ENCODE measurements around the gene PACS1. TPM values are rescaled to one million over a fixed set of nuclear protein-coding genes. Genes with fewer than 3 reads are reported as not detected.
A peak's percentile ranks its signal among the peaks of the same experiment; 100 is the strongest.

PACS1 gene
- total RNA-seq, 1 experiment from 2014 or later, result 47.9 TPM

DNA sequence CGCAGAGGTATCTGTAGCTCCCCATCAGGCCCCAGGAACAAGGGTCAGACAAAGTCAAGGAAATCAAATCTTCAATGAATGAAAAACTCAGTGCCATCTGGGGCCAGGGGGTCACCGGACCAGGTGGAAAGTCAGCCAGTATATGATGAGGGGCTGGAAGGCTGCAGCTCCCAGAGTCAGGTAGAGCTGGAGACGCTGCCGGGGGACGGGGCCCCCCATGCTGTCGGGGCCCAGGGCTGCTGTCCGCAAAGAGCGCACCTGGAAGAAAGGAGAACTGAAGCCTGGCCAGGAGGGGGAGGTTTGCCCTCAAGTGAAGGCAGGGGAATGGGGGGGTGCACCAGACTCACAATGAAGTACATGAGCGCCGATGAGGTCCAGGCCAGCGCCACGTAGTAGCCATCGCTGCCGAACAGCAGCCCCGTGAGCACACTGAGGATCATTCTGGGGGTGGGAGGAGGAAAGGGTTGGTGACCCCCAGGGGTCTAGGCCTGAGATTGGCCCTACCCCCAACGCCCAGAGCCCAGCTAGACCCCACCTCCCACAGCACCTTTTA lies 214.5 kb downstream of the PACS1 start:
- Mint-ChIP-seq H3K27ac (ENCODE audit: unreplicated experiment) (no peak overlapping the region), H3K27me3 (ENCODE audit: unreplicated experiment) (peaks cover 17% of the 10 kb centered on the region), H3K36me3 (ENCODE audit: insufficient read depth, unreplicated experiment) (peaks cover 61% of the 10 kb centered on the region), H3K4me1 (ENCODE audit: low read depth, unreplicated experiment) (peaks cover 15% of the 10 kb centered on the region), H3K4me3 (ENCODE audit: low read depth, unreplicated experiment) (no peak overlapping the region), H3K9me3 (ENCODE audit: low read depth, unreplicated experiment) (no peaks in the 10 kb centered on the region)
- TF ChIP-seq, protein P1, sequence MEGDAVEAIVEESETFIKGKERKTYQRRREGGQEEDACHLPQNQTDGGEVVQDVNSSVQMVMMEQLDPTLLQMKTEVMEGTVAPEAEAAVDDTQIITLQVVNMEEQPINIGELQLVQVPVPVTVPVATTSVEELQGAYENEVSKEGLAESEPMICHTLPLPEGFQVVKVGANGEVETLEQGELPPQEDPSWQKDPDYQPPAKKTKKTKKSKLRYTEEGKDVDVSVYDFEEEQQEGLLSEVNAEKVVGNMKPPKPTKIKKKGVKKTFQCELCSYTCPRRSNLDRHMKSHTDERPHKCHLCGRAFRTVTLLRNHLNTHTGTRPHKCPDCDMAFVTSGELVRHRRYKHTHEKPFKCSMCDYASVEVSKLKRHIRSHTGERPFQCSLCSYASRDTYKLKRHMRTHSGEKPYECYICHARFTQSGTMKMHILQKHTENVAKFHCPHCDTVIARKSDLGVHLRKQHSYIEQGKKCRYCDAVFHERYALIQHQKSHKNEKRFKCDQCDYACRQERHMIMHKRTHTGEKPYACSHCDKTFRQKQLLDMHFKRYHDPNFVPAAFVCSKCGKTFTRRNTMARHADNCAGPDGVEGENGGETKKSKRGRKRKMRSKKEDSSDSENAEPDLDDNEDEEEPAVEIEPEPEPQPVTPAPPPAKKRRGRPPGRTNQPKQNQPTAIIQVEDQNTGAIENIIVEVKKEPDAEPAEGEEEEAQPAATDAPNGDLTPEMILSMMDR (IDR thresholded peaks at IDR 0.05; ENCODE audit: unreplicated experiment), result no peak
- intact Hi-C loops (cut with micrococcal nuclease; ENCODE audit: unreplicated experiment), result no loop called here
- no TSS peak for BruUV-seq (replicated peaks)
- CTCF ChIA-PET, result interaction anchor here (0.5 to 0.7 kb wide), 2 partner anchors 30 to 375 kb away, joined by 3 to 10 read pairs; no protein-coding TSS in a partner anchor
- DNase-seq, result no peak

DNA sequence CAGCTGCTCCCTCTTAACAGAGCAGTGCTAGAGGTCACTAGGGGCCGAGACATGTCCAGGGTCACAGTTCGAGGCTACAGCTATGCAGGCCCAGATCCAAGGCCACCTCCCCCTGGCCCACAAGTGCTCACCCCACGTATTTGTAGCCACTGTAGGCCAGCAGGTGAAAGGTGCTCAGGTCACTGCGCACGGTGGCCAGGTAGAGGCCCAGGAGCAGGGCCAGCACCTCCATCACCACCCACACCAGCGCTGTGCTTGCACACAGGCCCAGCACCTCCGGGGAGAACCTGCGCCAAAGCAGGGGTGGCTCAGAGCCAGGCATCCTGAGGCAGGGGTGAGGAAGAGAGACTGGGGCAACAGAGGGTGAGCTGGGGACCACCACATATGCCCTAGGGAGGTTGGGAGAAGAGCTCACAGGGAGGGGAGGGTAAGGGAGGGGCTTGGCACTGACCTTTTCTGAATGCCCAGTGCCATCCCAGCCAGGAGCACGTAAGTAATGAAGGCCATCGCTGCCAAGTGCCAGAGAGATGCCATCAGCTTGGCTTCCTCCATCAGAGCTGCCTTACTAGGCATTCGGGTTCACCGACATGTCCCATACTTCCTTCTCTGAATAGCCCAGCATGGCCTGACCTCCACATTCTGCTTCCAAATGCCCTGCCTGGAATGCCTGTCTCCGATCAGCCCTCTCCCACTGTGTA lies 215.3 kb downstream of the PACS1 start:
- CTCF ChIA-PET, result no interaction called here
- Mint-ChIP-seq H3K4me3 (ENCODE audit: low read depth, unreplicated experiment) (no peak overlapping the region), H3K27ac (ENCODE audit: unreplicated experiment) (no peak overlapping the region), H3K36me3 (ENCODE audit: insufficient read depth, unreplicated experiment) (peaks cover 66% of the 10 kb centered on the region), H3K9me3 (ENCODE audit: low read depth, unreplicated experiment) (no peaks in the 10 kb centered on the region), H3K27me3 (ENCODE audit: unreplicated experiment) (peaks cover 13% of the 10 kb centered on the region), H3K4me1 (ENCODE audit: low read depth, unreplicated experiment) (peaks cover 23% of the 10 kb centered on the region)
- no peak for DNase-seq
- intact Hi-C loops (cut with micrococcal nuclease; ENCODE audit: unreplicated experiment), result no loop called here
- no TSS peak for BruUV-seq (replicated peaks)
- TF ChIP-seq, protein P1 (IDR thresholded peaks at IDR 0.05; ENCODE audit: unreplicated experiment), result no peak

DNA sequence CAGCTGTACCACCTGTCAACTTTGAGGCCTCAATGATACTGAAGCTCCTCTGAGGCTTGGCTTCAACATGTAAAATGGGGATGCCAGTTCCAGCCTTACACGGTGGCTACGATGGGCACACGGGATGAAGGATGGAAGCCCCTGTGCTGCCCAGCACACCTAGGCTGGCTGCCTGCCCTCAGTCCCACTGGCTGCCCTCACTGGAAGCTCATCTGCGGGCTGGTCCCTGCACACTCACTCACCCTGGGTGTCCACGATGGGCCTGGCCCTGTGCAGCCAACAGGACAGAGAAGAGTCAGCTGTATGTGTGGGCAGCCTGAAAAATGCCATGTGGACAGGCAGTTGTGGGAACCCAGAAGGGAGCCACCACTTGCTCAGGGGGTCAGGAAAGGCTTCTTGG lies 216.6 kb downstream of the PACS1 start:
- peaks cover 13% of the 10 kb centered on the region for H3K27me3 Mint-ChIP-seq (ENCODE audit: unreplicated experiment)

DNA sequence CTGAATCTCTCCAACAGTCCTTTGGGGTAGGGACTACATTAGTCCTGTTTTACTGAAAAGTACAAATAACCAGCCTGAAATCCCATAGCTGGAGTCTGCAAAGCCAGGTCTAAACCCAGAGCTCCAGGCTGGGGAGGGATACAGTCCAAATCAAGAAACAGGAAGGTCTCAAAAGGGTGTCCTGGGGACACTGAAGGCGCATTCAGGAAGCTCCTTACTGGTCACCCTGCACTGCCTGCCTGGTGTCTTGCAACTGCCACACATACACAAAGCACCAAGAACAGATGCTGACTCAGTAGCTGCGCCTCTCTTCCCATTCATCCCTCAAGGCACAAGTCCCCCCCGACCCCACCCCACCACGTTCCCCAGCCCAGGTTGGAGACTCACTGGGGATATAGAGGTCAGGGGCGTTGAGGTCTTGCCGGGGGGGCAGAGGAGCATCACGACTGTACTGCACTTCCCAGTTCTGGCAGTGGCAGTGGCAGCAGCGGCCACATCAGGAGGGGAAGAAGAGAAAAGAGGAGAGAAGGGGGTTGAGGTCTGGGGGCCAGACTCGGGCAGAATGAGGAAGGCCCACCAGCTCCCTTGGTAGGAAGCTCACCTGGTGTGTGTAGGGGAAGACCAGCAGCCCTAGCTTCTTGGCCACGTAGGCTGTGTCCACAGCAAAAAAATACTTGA lies 217.3 kb downstream of the PACS1 start:
- Mint-ChIP-seq H3K27me3 (ENCODE audit: unreplicated experiment) (peaks cover 16% of the 10 kb centered on the region), H3K9me3 (ENCODE audit: low read depth, unreplicated experiment) (no peaks in the 10 kb centered on the region), H3K36me3 (ENCODE audit: insufficient read depth, unreplicated experiment) (peaks cover 48% of the 10 kb centered on the region), H3K4me1 (ENCODE audit: low read depth, unreplicated experiment) (peaks cover 17% of the 10 kb centered on the region), H3K4me3 (ENCODE audit: low read depth, unreplicated experiment) (peak overlapping the region; percentile 80), H3K27ac (ENCODE audit: unreplicated experiment) (peak overlapping the region; percentile 50)
- DNase-seq, result no peak
- TF ChIP-seq, protein P1 (IDR thresholded peaks at IDR 0.05; ENCODE audit: unreplicated experiment), result no peak
- CTCF ChIA-PET, result interaction anchor here (0.7 kb wide), 1 partner anchor 14 kb away, joined by 8 read pairs; no protein-coding TSS in a partner anchor
- no TSS peak for BruUV-seq (replicated peaks)
- intact Hi-C loops (cut with micrococcal nuclease; ENCODE audit: unreplicated experiment), result no loop called here

More for the DNA sequence above, 216.6 kb downstream of the PACS1 start:
- DNase-seq, result no peak
- TF ChIP-seq, protein P1 (IDR thresholded peaks at IDR 0.05; ENCODE audit: unreplicated experiment), result no peak
- BruUV-seq (replicated peaks), result no TSS peak
- H3K4me1 Mint-ChIP-seq (ENCODE audit: low read depth, unreplicated experiment), result peaks cover 20% of the 10 kb centered on the region
- intact Hi-C loops (cut with micrococcal nuclease; ENCODE audit: unreplicated experiment), result no loop called here
- H3K36me3 Mint-ChIP-seq (ENCODE audit: insufficient read depth, unreplicated experiment), result peaks cover 53% of the 10 kb centered on the region
- CTCF ChIA-PET, result no interaction called here
- H3K27ac Mint-ChIP-seq (ENCODE audit: unreplicated experiment), result no peak overlapping the region
- no peak overlapping the region for H3K4me3 Mint-ChIP-seq (ENCODE audit: low read depth, unreplicated experiment)
- no peaks in the 10 kb centered on the region for H3K9me3 Mint-ChIP-seq (ENCODE audit: low read depth, unreplicated experiment)
